RWPE2 (cell line): Measurements from ENCODE around the gene OR6Q1.
A peak's percentile ranks its signal among the peaks of the same experiment; 100 is the strongest.

Experiments used
- ATAC-seq: fragments of 200-7000 bp; cut with Tn5 transposase; 3 replicates; pipeline ENCODE4 v1.9.1; 2021; ENCODE audit warnings: low read depth
- DNase-seq: peaks from one replicate; pipeline ENCODE4 v3.0.0-alpha.2; 2020; ENCODE audit warnings: low spot score
- H3K27ac ChIP-seq: fragments of 450-650 bp; 2 replicates; pipeline ENCODE4 v1.5.1; 2017; ENCODE audit warnings: mild to moderate bottlenecking; ENCODE audit not compliant: poor library complexity, severe bottlenecking
- H3K27me3 ChIP-seq: fragments of 250-450 bp; sonication (Bioruptor Pico); 2 replicates; pipeline ENCODE4 v1.5.1; 2021; ENCODE audit warnings: mild to moderate bottlenecking, moderate library complexity; ENCODE audit not compliant: insufficient read depth, poor library complexity, severe bottlenecking
- H3K36me3 ChIP-seq: fragments of 250-450 bp; sonication (Bioruptor Pico); 2 replicates; pipeline ENCODE4 v1.5.1; 2020; ENCODE audit warnings: low read depth, mild to moderate bottlenecking, moderate library complexity
- H3K4me1 ChIP-seq: fragments of 250-450 bp; sonication (Bioruptor Pico); 2 replicates; pipeline ENCODE4 v1.5.1; 2021; ENCODE audit warnings: mild to moderate bottlenecking, moderate library complexity; ENCODE audit not compliant: insufficient read depth, poor library complexity, severe bottlenecking
- H3K4me3 ChIP-seq: fragments of 250-450 bp; sonication (Bioruptor Pico); 2 replicates; pipeline ENCODE4 v1.5.1; 2021; ENCODE audit warnings: mild to moderate bottlenecking, moderate library complexity; ENCODE audit not compliant: severe bottlenecking
- H3K9me3 ChIP-seq: fragments of 250-450 bp; sonication (Bioruptor Pico); 2 replicates; pipeline ENCODE4 v1.5.1; 2021; ENCODE audit warnings: mild to moderate bottlenecking, moderate library complexity; ENCODE audit not compliant: severe bottlenecking
- CTCF ChIP-seq: fragments of 450-650 bp; IDR thresholded peaks from one replicate; pipeline ENCODE4 v1.5.1; 2017; ENCODE audit warnings: mild to moderate bottlenecking, moderate library complexity; ENCODE audit not compliant: poor library complexity, severe bottlenecking

Gene OR6Q1

DNA sequence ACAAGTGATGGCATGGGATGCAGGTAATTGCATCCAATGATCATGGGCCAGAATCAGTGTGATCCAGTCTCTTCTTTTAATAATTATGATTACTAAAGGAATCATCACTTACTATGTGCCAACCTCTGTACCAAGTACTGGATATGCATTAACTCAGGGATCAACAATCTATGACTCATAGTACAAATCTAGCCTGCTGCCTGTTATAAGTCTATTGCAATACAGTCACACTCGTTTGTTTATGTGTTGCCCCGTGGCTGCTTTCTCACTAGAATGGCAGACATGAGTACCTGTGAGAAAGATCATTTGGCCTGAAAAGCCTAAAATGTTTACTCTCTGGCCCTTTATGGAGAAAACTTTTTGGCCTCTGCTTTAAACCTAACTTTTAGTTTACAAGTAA is 45.0 kb downstream of the OR6Q1 start:
- no peak for DNase-seq
- TF ChIP-seq CTCF, result no peak

More for the DNA sequence above, 45.0 kb downstream of the OR6Q1 start:
- Histone ChIP-seq H3K4me1 (no peaks in the 10 kb centered on the region), H3K4me3 (no peak overlapping the region), H3K27me3 (no peaks in the 10 kb centered on the region), H3K9me3 (no peaks in the 10 kb centered on the region), H3K27ac (no peak overlapping the region), H3K36me3 (no peaks in the 10 kb centered on the region)
- ATAC-seq, result peak; percentile 72
